Measurements from ENCODE around the gene LRRC41. TPM values are rescaled to one million over a fixed set of nuclear protein-coding genes. Genes with fewer than 3 reads are reported as not detected.

The LRRC41 gene
- total RNA-seq, result 100 and 103 TPM in 2 replicates
- long read RNA-seq, full-length matches to known transcripts, result 517 of 607 reads
- long read RNA-seq, partial matches to known transcripts, result 44 of 607 reads
- long read RNA-seq, other reads (novel, unspliced or antisense), result 46 of 607 reads

GRCh38 chr1:46303038-46303871 is at the start of gene LRRC41, which contains the start of gene UQCRH:
LRRC41 (minus strand) TSS chr1:46303616; CDS start chr1:46303322, 294 bp downstream.
UQCRH (plus strand) TSS chr1:46303698; CDS start chr1:46303767, 69 bp downstream.
- TF ChIP-seq CTCF (IDR thresholded peaks at IDR 0.05; ENCODE audit: unreplicated experiment), result no peak
- Mint-ChIP-seq H3K27me3 (no peaks in the 10 kb centered on the region), H3K36me3 (ENCODE audit: insufficient read depth) (no peaks in the 10 kb centered on the region), H3K27ac (peak within 1 kb of the TSS; percentile 100), H3K9me3 (ENCODE audit: low read depth) (no peaks in the 10 kb centered on the region), H3K4me1 (ENCODE audit: low read depth) (peaks cover 22% of the 10 kb centered on the region), H3K4me3 (ENCODE audit: low read depth) (peak within 1 kb of the TSS; percentile 99)
- peak; percentile 89 for DNase-seq (ENCODE audit: low spot score, unreplicated experiment)

GRCh38 chr1:46352363-46352762 is 48.9 kb upstream of the LRRC41 start:
- Mint-ChIP-seq H3K4me3 (ENCODE audit: low read depth) (no peak overlapping the region), H3K36me3 (ENCODE audit: insufficient read depth) (peaks cover 18% of the 10 kb centered on the region)

GRCh38 chr1:46345281-46345680 is 41.9 kb upstream of the LRRC41 start:
- TF ChIP-seq CTCF (IDR thresholded peaks at IDR 0.05; ENCODE audit: unreplicated experiment), result no peak
- Mint-ChIP-seq H3K9me3 (ENCODE audit: low read depth) (no peaks in the 10 kb centered on the region), H3K36me3 (ENCODE audit: insufficient read depth) (peaks cover 27% of the 10 kb centered on the region), H3K27ac (no peak overlapping the region), H3K4me1 (ENCODE audit: low read depth) (peaks cover 20% of the 10 kb centered on the region), H3K4me3 (ENCODE audit: low read depth) (no peak overlapping the region), H3K27me3 (no peaks in the 10 kb centered on the region)
- no peak for DNase-seq (ENCODE audit: low spot score, unreplicated experiment)

More at GRCh38 chr1:46352363-46352762, 48.9 kb upstream of the LRRC41 start:
- H3K4me1 Mint-ChIP-seq (ENCODE audit: low read depth), result no peaks in the 10 kb centered on the region
- H3K9me3 Mint-ChIP-seq (ENCODE audit: low read depth), result no peaks in the 10 kb centered on the region
- no peak for TF ChIP-seq CTCF (IDR thresholded peaks at IDR 0.05; ENCODE audit: unreplicated experiment)
- H3K27ac Mint-ChIP-seq, result no peak overlapping the region
- H3K27me3 Mint-ChIP-seq, result no peaks in the 10 kb centered on the region
- no peak for DNase-seq (ENCODE audit: low spot score, unreplicated experiment)

- TF ChIP-seq CTCF (IDR thresholded peaks at IDR 0.05; ENCODE audit: unreplicated experiment), result no peak
- Mint-ChIP-seq H3K4me1 (ENCODE audit: low read depth) (peaks cover 23% of the 10 kb centered on the region), H3K36me3 (ENCODE audit: insufficient read depth) (peaks cover 21% of the 10 kb centered on the region), H3K27ac (no peak overlapping the region), H3K4me3 (ENCODE audit: low read depth) (no peak overlapping the region), H3K9me3 (ENCODE audit: low read depth) (no peaks in the 10 kb centered on the region), H3K27me3 (no peaks in the 10 kb centered on the region)
- no peak for DNase-seq (ENCODE audit: low spot score, unreplicated experiment)
These were observed 41.1 kb upstream of the LRRC41 start for GRCh38 chr1:46344481-46344880.

- no peaks in the 10 kb centered on the region for H3K9me3 Mint-ChIP-seq (ENCODE audit: low read depth)
- no peak for TF ChIP-seq CTCF (IDR thresholded peaks at IDR 0.05; ENCODE audit: unreplicated experiment)
- H3K27me3 Mint-ChIP-seq, result no peaks in the 10 kb centered on the region
- no peak for DNase-seq (ENCODE audit: low spot score, unreplicated experiment)
- no peak overlapping the region for H3K27ac Mint-ChIP-seq
- peaks cover 19% of the 10 kb centered on the region for H3K36me3 Mint-ChIP-seq (ENCODE audit: insufficient read depth)
- peaks cover 26% of the 10 kb centered on the region for H3K4me1 Mint-ChIP-seq (ENCODE audit: low read depth)
- no peak overlapping the region for H3K4me3 Mint-ChIP-seq (ENCODE audit: low read depth)
These were observed 40.3 kb upstream of the LRRC41 start for GRCh38 chr1:46343705-46344104.
